ENCODE results near the gene MPND. TPM values are rescaled to one million over a fixed set of nuclear protein-coding genes. Genes with fewer than 3 reads are reported as not detected.

The MPND gene
- total RNA-seq, 1 experiment from 2014 or later: 37.0 TPM

- no peak overlapping the region for H2BK15ac ChIP-seq (ENCODE audit: low read depth, low read length)
- no peak overlapping the region for H4K8ac ChIP-seq (replicated peaks; ENCODE audit: insufficient read length, low read depth, low read length)
- no peak overlapping the region for H3K4me3 Mint-ChIP-seq
- H3K79me2 ChIP-seq (ENCODE audit: insufficient read depth, low read length): peaks cover 1% of the 10 kb centered on the region; the same call in 1 of the 2 replicates
- H3K9me3 ChIP-seq (ENCODE audit: control insufficient read depth, low read depth, low read length): no peaks in the 10 kb centered on the region
- H2AK5ac ChIP-seq (ENCODE audit: insufficient read length, low read length): no peak overlapping the region
- no peak overlapping the region for H2BK12ac ChIP-seq (ENCODE audit: insufficient read length, low read depth, low read length)
- no peak overlapping the region for H3T11ph ChIP-seq (ENCODE audit: low read length)
- no peak overlapping the region for H2BK120ac ChIP-seq (ENCODE audit: low read depth, low read length, poor library complexity, severe bottlenecking)
- H3K14ac ChIP-seq (ENCODE audit: insufficient read depth, low read length): 0 out of 2 replicates have a peak overlapping the region, but pooled peaks have one; percentile 2
- no peaks in the 10 kb centered on the region for H3K27me3 ChIP-seq (ENCODE audit: insufficient read depth, low read length)
- H3K4ac ChIP-seq (ENCODE audit: low read depth, low read length): no peak overlapping the region
- H3K27ac Mint-ChIP-seq: peak overlapping the region in 2 of 3 experiments; percentile 96; a peak in 5 of 7 replicates
- no peak overlapping the region for H3K56ac ChIP-seq (ENCODE audit: insufficient read length, low read depth, low read length)
- no peak overlapping the region for H3K23ac ChIP-seq (ENCODE audit: insufficient read length, low read depth, low read length)
- no peaks in the 10 kb centered on the region; a peak in 1 of 7 replicates for H3K36me3 Mint-ChIP-seq (ENCODE audit: insufficient read depth in 1 of 3, low read depth in 3 of 3)
- no peaks in the 10 kb centered on the region for H3K9me3 Mint-ChIP-seq
- H2BK5ac ChIP-seq (ENCODE audit: insufficient read length, low read length): no peak overlapping the region
- H4K91ac ChIP-seq (ENCODE audit: insufficient read length, low read depth, low read length): no peak overlapping the region
- H2AFZ ChIP-seq (ENCODE audit: low read length): no peak overlapping the region
- H3K27me3 Mint-ChIP-seq (ENCODE audit: low read depth): peaks cover 2% of the 10 kb centered on the region; the same call in 1 of the 2 replicates
- H4K20me1 ChIP-seq (ENCODE audit: control insufficient read depth, insufficient read depth, insufficient read length): peaks cover 5% of the 10 kb centered on the region
- H3K9ac ChIP-seq (ENCODE audit: extremely low read depth, insufficient read length, low read length): no peak overlapping the region
- H3K4me1 Mint-ChIP-seq: peaks cover 38 to 51% of the 10 kb centered on the region in 2 experiments
- H3K4me2 ChIP-seq (ENCODE audit: insufficient read depth, insufficient read length, low read length): no peak overlapping the region
- WGBS (ENCODE audit: extremely low coverage, insufficient read length, low lambda C conversion rate): no CpG with 5 or more reads among the region's 23 CpGs
- peaks cover 7% of the 10 kb centered on the region for H3K79me1 ChIP-seq (ENCODE audit: insufficient read depth, low read depth, low read length, poor library complexity, severe bottlenecking)
- H3K18ac ChIP-seq (ENCODE audit: insufficient read length, low read depth, low read length): no peak overlapping the region
- no peak overlapping the region for H2BK20ac ChIP-seq (ENCODE audit: low read depth, low read length, poor library complexity, severe bottlenecking)
- TF ChIP-seq CTCF (conservative IDR thresholded peaks at IDR 0.05): no peak
- no peaks in the 10 kb centered on the region for H3K23me2 ChIP-seq (ENCODE audit: insufficient read length, low read depth, low read length, poor library complexity, severe bottlenecking)
- no peak for DNase-seq
- peaks cover 8% of the 10 kb centered on the region; the same call in 1 of the 2 replicates for H3K4me1 ChIP-seq (ENCODE audit: insufficient read depth, low read length)
- no peak overlapping the region for H4K5ac ChIP-seq (ENCODE audit: insufficient read length, low read depth, low read length)
- no peak overlapping the region for H3K27ac ChIP-seq (ENCODE audit: insufficient read length, low read depth, low read length)
Observed at GRCh38 chr19:4376991-4377781, 33.8 kb downstream of the MPND start.

All from H9 (cell line).